GM18520 (cell line): ENCODE results near the gene TRIP10.
"Not testable (repeated sequence)": the region's sequence is repeated elsewhere in the genome, so short reads cannot be mapped to it uniquely, and the experiment has no call there.

Experiments used
- ATAC-seq: cut with Tn5 transposase; IDR thresholded peaks from one replicate; pipeline ENCODE4 v1.9.1; 2021; ENCODE audit not compliant: unreplicated experiment

Gene TRIP10

DNA sequence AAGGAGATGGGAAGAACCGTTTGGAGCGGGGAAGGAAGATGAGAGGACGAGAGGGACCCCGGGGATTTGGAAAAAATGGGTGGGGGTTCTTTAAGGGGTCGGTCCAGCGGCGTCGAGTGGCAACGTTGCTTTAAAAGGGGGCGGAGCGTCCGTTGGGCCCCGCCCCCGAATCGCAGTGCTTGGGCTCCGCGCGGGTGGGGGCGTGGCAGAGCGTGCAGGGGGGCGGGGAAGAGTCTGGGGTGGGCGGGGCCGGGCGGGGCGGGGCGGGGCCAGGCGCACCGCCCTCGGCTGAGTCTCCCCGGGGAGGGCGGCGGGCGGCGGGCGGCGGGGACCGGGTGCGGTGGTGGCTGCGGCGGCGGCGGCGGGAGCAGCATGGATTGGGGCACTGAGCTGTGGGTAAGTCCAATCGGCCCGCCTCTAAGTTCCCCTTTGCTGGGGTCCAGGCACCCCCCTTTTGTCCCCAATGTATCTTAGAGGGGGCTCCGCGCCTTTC is at the start of gene TRIP10:
TRIP10 (plus strand) TSS at position 291 of the 493 bp plus-strand sequence; CDS start at position 373, 82 bp downstream.
- no peak for ATAC-seq

DNA sequence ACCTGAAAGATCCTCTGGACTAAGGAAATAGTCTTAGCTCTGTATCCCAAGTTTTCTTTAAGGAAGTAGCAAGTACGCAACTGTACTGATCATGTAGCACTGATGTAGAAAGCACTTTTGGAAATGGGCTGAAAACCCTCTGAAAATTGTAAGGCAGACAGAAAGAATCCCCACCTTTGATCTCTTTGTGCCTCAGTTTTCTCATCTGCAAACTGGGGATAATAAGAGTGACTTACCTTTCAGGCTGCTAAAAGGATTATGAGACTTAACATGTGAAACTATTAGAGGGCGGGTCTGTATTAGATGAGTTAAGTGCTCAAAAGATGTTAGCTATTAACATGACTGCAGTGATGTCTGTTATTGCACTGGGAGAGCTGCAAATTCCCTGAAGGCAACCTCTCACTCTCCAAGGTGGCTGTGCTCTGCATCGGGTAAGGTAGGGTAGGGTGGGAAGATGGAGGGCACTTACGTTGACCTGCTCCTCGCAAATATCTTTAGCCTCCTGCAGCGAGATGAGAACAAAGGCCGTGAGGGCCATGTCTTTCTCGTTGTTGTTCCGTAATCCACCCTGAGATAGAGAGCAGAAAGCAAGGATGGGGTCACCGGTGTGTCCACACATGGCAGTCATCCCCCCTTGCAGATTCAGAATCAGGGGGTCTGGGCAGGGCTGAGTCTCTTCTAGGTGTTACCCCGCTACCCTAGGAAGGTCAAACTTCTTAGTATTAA is 49.2 kb upstream of the TRIP10 start:
- no peak for ATAC-seq

DNA sequence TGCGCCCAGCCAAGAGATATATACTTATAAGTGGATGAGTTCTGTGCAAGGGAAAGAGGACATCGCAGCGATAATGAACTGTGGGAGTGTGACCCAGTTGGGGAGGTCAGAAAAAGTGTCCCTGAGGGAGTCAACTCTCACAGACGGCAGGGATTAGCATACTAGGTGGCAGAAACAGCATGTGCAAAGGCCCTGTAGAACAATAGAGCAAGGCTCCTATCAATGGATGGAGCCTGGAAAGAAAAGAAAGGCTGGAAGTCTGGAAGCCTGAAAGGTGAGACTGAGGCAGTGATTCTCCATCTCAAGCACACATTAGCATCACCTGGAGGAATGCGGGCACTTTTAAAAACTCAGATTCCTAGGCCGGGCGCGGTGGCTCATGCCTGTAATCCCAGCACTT is 48.1 kb upstream of the TRIP10 start:
- ATAC-seq = no peak

- ATAC-seq = no peak
Measured at GRCh38 chr19:6692027-6692426, 47.5 kb upstream of the TRIP10 start.

DNA sequence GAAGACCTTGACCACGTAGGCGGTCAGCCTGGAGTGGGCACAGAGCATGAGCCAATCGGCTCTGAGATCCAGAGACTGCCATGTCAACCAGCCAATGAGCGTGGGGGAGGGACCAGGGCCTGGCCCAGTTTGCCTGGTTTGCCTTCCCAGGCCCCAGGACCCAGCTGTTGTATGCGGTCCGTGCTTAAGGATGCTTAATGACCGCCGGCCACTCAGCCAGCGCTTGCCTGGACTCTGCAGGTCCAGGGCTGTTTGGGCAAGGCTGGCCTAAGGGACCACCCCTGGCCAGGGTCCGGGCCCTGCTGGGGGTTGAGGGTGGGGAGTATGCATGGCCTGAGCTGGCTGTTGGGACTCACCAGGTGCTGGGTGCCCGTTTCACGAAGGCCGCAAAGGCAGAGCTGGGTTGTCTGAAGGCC is 46.4 kb upstream of the TRIP10 start:
- no peak for ATAC-seq

DNA sequence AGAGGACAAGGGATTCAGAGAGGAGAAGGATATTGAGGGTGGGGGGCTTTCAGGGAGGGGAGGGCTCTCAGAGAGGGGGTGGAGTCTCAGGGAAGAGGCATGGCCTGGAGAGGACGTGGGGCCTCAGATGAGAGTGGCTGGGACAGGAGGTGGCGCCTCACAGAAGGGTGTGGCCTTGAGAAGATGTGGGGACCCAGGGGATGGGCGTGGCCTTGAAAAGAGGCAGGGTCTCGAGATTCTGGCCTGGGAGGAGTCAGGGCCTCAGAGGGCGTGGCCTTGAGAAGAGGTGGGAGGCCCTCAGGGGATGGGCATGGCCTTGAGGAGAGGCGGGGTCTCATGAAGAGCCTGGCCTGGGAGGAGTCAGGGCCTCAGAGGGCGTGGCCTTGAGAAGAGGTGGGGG is 45.8 kb upstream of the TRIP10 start:
- ATAC-seq = no peak

- ATAC-seq = no peak
Measured at GRCh38 chr19:6694147-6694815, 45.2 kb upstream of the TRIP10 start.

DNA sequence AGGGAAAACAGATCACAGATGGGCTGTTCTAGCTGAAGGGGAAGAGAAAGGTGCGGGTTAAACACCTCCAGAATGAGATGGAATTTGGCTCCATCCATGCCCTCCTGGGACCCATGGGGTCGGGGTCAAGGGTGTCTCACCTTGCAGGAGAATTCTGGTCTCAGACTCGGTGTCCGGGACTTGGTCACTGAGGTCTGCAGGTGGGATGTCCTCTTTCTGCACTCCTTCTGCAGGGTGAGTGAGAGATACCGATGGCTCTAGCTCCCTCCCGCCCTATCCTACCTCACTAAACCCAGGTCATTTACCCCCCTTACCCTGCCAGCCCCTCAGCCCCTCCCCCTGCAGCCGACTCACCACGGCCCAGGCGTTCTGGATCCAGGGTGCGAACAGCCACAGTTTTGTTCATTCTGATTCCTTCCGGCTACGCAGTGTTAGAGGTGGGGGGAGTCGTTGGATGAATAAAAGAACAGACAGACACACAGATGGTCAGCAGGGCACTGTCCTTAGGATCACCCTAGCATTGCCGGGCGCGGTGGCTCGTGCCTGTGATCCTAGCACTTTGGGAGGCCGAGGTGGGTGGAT is 43.1 kb upstream of the TRIP10 start:
- ATAC-seq = no peak

GRCh38 chr19:6697291-6697690 is 42.2 kb upstream of the TRIP10 start:
- ATAC-seq = no peak

DNA sequence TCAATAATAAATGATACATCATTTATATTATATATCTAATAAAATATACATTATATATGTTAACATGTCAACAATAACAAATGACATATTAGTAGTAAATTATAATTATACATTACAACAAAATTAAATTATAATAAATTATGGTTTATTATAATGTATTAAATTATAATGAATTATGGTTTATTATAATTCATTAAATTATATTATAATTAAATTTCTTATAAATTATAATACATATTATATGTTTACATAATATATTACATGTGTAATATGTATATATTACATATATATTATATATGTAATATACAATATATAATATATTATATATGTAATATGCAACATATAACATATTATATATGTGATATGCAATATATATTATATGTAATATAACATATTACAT is 39.5 kb upstream of the TRIP10 start:
- ATAC-seq = no peak

DNA sequence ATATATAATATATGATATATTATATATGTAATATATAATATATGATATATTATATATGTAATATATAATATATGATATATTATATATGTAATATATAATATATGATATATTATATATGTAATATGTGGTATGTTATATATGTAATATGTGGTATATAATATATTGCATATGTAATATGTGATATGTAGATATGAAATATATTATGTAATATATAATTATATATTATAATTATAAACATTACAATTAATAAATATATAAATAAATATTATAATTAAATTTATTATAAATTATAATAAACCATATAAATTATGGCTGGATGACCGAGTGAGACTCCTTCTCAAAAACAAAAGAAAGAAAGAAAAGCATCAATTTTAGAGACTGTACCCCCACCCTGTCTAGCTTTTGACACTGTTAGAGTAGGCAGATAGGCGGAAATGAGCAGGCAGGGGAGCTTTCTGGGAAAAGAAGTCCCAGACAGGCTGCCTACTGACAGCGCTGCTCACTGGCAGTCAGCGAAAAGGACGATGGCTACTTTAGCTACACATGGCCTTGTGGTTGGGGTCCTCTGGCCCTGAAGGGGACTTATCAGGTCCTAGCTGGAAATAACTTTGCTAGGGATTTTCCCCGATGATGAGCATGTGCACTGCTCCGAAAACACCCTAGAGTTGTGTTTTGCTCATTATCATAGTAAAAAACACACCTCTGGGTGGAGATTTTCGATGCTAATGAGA is 38.7 kb upstream of the TRIP10 start:
- ATAC-seq = no peak

GRCh38 chr19:6705931-6706632 is 33.4 kb upstream of the TRIP10 start:
- ATAC-seq = no peak

DNA sequence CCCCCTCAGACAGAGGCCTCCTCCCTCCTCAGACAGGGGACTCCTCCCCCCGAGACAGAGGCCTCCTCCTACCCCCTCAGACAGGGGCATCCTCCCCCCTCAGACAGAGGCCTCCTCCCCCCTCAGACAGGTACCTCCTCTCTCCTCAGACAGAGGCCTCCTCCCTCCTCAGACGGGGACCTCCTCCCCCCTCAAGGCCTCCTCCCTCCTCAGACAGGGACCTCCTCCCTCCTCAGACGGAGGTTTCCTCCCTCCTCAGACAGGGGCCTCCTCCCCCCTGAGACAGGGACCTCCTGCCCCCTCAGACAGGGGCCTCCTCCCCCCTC is 32.9 kb upstream of the TRIP10 start:
- ATAC-seq = no peak

DNA sequence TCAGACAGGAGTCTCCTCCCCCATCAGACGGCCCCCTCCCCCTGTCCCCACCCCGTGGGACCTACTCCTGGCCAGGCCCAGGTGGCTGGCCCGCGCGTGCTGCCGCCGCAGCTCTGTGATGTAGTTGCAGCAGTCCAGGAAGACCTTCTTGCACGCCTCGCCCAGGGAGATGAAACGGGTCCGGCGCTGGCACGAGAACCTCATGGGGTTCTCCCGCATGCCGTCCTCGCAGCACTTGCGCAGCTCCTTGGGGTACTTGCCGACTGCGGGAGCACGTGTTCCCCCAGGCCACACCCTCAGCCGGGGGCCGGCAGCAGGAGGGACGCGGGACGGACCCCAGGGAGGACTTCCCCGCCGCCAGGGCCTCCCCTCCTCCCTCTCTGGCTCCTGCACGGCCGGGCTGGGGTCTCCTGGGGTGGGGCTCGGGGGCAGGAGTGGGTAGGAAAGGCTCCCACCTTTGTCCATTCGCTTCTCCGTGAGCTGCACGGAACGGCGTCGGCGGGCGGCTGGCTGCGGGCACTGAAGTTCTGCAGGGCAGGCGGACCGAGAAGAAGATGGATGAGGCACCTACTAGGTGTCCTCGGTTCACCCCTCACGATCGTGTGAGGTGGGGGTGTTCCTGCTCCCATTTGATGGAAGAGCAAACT is 32.3 kb upstream of the TRIP10 start:
- no peak for ATAC-seq

- no peak for ATAC-seq
Measured at GRCh38 chr19:6707658-6708018, 31.8 kb upstream of the TRIP10 start.

- no peak for ATAC-seq
Measured at GRCh38 chr19:6708346-6708745, 31.1 kb upstream of the TRIP10 start.

DNA sequence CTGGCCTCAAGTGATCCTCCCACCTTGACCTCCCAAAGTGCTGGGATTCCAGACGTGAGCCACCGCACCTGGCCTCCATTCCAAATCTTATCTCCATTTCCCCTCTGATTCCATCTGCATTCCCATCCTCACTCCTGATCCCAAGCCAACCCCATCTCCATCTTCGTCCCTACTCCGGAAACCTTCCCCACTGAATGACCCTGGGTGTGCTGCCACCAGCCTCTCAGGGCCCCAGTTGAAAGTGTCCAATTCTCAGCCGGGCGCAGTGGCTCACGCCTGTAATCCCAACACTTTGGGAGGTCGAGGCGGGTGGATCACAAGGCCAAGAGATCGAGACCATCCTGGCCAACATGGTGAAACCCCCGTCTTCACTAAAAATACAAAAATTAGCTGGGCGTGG is 30.6 kb upstream of the TRIP10 start:
- not testable (repeated sequence) for ATAC-seq

- no peak for ATAC-seq
Measured at GRCh38 chr19:6709549-6709948, 29.9 kb upstream of the TRIP10 start.

- no peak for ATAC-seq
Measured at GRCh38 chr19:6710273-6711077, 29.0 kb upstream of the TRIP10 start.

DNA sequence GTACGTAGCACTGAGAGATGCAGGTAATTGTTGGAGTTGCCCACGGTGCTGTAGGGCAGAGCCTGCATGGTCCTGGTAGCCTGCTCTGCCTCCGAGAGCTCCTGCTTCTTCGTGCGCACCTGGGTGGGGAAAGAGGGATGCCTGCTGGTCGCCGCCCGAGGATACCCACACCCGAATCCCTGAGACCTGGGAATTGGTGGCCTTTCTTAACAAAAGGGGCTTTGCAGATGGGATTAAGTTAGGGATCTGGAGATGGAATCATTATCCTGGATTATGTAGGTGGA is 28.5 kb upstream of the TRIP10 start:
- ATAC-seq = no peak
